HG03571 (cell line): ENCODE data around the gene MICU2.
A peak's percentile ranks its signal among the peaks of the same experiment; 100 is the strongest.

Experiments
- ATAC-seq: cut with Tn5 transposase; IDR thresholded peaks from one replicate; pipeline ENCODE4 v1.9.1; 2021; ENCODE audit not compliant: unreplicated experiment

MICU2 gene

GRCh38 chr13:21603531-21604448 is at the start of gene MICU2:
TSS of gene MICU2 (minus strand) at chr13:21604170. CDS start at chr13:21604148, 22 bp downstream.
- peak; percentile 95 for ATAC-seq

GRCh38 chr13:21641629-21642028 is 37.7 kb upstream of the MICU2 start:
- no peak for ATAC-seq

DNA sequence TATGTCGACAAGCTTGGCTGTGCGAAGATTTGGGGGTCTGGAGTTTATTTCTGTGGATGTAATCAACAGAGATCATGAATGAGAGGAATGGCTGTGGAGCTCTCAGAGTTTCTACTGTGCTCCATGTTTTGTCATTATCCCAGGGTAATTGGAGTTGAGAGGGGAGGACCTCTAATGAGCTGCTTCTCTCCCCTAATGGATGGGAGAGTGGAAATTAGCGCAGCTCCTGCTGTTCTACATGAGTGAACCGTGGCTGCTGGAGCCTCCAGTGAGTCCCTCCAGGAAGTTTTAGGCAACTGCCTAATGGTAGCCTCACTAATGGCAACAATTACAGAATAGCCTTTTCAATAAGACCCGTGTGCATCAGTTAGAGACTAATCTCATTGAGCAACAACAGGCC is 35.6 kb upstream of the MICU2 start:
- no peak for ATAC-seq

DNA sequence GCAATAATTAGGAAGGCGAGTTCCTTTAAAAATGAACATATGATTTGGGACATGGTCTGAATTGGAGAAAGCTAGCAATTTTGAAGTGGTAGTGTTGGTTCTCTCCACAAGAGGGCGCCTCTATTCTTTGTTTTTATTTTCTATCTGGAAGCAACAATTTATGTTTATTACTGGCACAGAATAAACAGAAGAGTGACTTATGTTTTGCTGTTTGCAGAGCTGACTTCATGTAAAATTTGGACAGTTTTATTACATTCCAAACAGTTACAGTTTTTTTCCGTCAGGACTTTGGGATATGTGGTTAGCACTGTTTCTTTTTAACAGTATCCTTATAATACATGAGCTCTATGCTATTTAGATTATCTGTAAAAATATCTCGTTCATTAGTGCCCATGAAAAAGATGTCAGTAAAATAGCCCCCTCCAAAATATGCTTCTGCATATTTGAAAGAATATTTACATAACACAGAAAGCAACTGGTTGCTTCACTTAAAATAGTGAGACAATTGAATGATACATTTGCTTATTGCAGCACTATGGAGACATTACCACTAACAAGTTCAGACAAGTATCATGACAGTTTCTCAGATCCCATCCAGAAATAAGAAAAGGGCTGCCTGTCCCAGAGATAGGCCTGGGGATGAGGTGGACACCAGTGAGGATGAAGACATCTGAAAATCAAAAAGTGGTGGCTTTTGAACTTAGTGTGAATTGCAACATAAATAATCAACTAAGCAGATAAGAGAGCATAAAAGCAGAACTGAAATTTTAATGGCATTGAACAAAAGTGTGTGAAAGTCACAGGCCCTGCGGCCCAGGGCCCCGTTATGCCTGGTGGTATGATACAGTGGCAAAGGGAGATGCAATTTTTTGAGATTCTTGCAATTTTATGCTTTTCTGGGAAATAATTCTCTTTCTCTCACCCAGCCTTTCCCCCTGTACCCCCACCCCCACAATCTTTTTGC is 34.6 kb upstream of the MICU2 start:
- ATAC-seq, result no peak

- no peak for ATAC-seq
These were observed 33.3 kb upstream of the MICU2 start for GRCh38 chr13:21637296-21637695.

GRCh38 chr13:21636656-21637055 is 32.7 kb upstream of the MICU2 start:
- no peak for ATAC-seq

DNA sequence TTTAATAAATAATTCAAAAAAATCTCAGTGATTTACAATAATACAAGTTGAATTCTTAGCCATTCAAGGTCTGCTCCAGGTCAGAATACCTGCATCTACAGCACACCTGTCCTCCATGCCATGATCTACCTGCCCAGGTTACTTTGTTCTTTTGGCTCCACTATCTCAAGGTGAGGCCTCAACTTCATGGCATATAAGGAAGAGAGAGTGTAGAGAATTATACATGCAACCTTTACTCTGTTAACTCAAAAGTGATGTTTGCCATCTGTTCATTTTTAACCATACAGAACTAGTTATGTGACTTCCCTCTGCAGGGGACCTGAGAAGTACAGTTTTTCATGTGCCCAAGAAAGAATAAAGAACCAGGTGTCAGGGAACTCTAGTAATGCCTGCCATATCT is 28.2 kb upstream of the MICU2 start:
- no peak for ATAC-seq

DNA sequence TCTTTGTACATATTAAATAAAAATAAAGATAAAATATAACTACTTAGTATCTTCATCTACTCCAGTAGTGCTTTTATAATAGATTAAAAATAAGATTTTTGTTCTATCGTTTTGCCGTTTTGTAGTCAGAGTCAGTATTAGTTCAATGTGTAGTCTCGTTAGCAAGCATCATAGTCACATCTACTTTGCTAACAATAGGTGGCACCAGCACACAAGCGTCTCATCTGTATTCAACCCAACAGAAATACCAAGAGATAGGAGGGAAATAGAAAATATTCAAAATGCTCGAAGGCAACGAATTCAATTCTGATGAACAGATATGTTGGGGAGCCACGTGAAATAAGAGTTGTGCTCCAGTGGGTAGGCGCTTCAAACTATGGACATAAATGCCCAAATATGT is 21.4 kb upstream of the MICU2 start:
- ATAC-seq, result no peak

DNA sequence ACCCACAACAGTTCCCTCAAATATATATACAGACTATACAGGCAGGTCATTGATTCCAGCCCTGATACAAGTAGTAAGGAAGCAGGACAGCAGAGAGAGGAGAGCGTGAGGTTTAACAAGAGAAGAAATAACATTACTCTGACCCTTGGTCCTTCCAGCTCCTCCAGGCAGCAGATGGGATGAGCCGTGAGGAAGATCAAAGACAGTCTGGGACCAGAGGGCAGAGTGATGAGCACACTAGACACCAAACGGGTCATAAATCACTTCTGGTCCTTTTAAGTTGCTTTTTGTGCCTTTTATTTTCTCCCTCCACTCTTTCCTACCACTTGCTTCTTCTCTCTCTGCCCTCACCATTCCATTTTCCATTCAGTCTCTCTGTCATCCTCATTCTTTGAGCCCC is 16.9 kb upstream of the MICU2 start:
- ATAC-seq, result no peak

GRCh38 chr13:21619633-21620220 is 15.8 kb upstream of the MICU2 start:
- ATAC-seq, result no peak

GRCh38 chr13:21616880-21617279 is 12.9 kb upstream of the MICU2 start:
- no peak for ATAC-seq

- no peak for ATAC-seq
These were observed 12.4 kb upstream of the MICU2 start for GRCh38 chr13:21616205-21616866.

GRCh38 chr13:21615427-21615826 is 11.5 kb upstream of the MICU2 start:
- ATAC-seq, result no peak

DNA sequence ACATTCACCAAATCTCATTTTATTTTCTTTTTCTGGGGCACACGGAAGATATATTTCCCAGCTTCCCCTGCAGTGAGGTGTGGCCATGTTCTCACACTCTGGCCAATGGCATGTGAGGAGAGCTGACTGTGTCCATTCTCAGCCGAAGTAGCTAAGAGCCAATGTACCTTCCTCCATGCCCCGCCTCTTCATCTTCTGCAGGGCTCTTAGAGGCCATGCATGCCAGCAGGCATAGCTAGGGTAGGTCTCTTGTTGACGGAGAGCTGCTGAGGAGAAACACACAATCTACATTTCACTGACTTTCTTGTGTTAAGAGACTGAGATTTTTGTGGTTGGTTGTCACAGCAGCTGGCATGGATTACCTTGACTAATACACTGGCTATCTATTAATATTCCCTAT is 9.8 kb upstream of the MICU2 start:
- ATAC-seq, result no peak

GRCh38 chr13:21611385-21611784 is 7.4 kb upstream of the MICU2 start:
- no peak for ATAC-seq

DNA sequence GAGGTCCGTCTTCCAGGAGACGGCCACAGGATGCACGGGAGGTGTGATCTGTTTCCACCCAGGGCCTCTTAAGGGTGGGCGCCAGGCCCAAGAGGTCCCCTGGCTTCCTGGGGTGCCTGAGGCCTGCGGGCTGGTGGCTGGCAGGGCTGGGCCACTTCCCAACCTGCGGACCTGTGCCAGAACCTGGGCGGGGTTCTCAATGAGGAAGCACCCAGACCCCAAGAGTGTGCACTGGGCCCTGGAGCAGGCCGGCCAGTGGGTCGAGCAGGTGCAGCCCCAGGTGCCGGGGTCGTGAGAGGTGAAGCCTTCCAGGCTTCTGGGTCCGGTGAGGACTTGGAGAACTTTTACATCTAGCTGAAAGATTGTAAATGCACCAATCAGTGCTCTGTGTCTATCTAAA is 6.7 kb upstream of the MICU2 start:
- no peak for ATAC-seq

GRCh38 chr13:21608961-21609360 is 5.0 kb upstream of the MICU2 start:
- ATAC-seq, result no peak

DNA sequence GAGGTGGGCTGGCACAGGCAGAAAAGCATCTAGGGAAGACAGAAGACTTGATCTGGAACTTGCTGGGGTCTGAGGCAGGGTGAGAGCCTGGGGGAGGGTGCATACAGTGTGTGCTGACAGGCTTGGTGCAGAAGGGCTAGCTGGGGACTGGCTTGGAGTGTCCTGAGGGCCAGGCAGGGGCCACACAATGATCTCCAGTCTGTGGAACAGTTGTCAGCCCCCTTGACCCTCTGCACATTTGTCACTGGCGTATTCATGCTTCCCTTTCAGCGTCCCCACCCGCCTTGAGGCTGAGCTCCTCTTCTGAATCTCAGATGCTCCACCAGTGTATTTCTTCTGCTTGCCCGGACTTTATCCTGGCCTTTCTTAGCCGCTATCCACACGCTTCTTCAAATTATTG is 2.8 kb upstream of the MICU2 start:
- ATAC-seq, result no peak

- no peak for ATAC-seq
These were observed 2.3 kb upstream of the MICU2 start for GRCh38 chr13:21606251-21606650.

DNA sequence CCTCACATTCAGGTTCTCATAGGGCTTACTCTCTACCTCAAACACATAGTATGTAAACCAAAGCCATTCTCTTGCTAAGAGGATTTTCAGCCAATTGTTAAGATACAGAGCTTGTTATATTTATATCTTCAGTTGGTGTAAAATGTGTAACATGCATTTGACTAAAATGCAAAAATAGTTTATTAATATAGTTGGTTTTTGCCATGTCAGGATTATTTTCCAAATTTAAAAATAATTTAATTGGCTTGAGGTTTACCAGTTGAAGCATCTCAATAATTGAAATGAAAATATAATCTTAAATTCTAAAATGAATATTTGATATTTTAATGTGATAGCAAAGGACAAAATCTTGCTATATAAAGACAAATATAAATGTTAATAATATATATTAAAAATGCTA is 7.2 kb downstream of the MICU2 start:
- ATAC-seq, result no peak

DNA sequence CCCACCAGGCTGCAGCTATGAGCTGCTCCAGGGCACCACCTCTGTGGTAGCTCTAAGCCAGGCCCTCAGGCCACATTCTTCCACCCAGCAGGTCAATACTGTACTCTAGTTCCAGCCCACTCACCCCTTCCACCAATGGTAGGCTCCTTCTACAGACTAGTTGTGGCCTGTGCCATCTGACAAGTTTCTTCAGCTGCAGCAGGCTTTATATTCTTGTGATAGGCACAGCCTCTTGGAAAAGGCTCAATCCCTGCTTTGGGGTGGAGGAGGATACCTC is 8.5 kb downstream of the MICU2 start:
- peak; percentile 52 for ATAC-seq
